Glutamatergic neuron (in vitro differentiated cells): ENCODE results near the gene CYB561D2. TPM values are rescaled to one million over a fixed set of nuclear protein-coding genes. Genes with fewer than 3 reads are reported as not detected.

Experiments
- DNase-seq: peaks from one replicate; pipeline ENCODE4 v3.0.0; 2022
- H3K27ac Mint-ChIP-seq: one replicate; pipeline ENCODE4 v1.8.0; 2020; ENCODE audit warnings: mild to moderate bottlenecking, mixed read lengths, inconsistent platforms; ENCODE audit not compliant: unreplicated experiment
- H3K27me3 Mint-ChIP-seq: one replicate; pipeline ENCODE4 v1.8.0; 2020; ENCODE audit warnings: mild to moderate bottlenecking, moderate library complexity, mixed read lengths, inconsistent platforms; ENCODE audit not compliant: unreplicated experiment
- H3K36me3 Mint-ChIP-seq: one replicate; pipeline ENCODE4 v1.8.0; 2020; ENCODE audit warnings: mild to moderate bottlenecking, mixed read lengths, inconsistent platforms; ENCODE audit not compliant: unreplicated experiment
- H3K4me1 Mint-ChIP-seq: one replicate; pipeline ENCODE4 v1.8.0; 2020; ENCODE audit warnings: mild to moderate bottlenecking, low read depth, mixed read lengths, inconsistent platforms; ENCODE audit not compliant: unreplicated experiment
- H3K4me3 Mint-ChIP-seq: one replicate; pipeline ENCODE4 v1.8.0; 2020; ENCODE audit warnings: mild to moderate bottlenecking, mixed read lengths, inconsistent platforms; ENCODE audit not compliant: unreplicated experiment
- H3K9me3 Mint-ChIP-seq: one replicate; pipeline ENCODE4 v1.8.0; 2020; ENCODE audit warnings: mild to moderate bottlenecking, moderate library complexity, mixed read lengths, inconsistent platforms; ENCODE audit not compliant: unreplicated experiment
- total RNA-seq: library from RNA; stranded (reverse); fragmentation: NEBNext Ultra II Directional; extraction: Animal tissue kit (Norgen Biotek cat#: 25700); gene quantifications from one replicate; pipeline ENCODE4 v1.2.1, GENCODE V29; 2021; ENCODE audit not compliant: unreplicated experiment
- TF ChIP-seq, protein P1 (sequence below): fragments of 200-600 bp; sonication (generic); IDR thresholded peaks from one replicate; pipeline ENCODE4 v1.5.0; 2021; ENCODE audit not compliant: partially characterized antibody, unreplicated experiment

Gene CYB561D2
- total RNA-seq, 1 donor from 2014 or later: 12.6 TPM

DNA sequence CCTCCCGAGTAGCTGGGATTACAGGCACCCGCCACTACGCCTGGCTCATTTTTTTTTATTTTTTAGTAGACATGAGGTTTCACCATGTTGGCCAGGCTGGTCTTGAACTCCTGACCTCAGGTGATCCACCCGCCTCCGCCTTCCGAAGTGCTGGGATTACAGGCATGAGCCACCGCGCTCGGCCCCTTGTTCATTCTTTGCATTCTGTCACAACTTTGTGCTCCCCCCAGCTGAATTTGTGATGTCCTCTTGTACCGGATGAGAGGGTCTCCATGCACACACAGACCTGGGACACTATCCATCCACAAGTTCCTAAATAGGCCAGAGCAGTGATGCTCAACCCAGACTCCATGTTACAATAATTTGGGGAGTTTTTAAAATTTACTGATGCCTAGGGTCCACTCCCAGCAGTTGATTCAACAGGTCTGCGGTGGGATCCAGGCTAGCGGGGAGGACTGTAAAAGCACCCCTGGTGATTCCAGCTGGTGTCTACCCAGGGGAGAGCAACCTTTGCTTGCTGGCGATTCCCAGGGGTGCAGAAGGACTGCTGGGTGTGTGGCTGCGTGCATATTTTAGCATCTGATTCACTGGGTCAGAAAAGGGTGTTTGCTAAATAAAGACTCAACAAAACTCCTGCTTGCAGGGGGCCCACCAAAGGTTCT lies 11.0 kb upstream of the CYB561D2 start:
- Mint-ChIP-seq H3K36me3 (peaks cover 4% of the 10 kb centered on the region), H3K27me3 (peaks cover 32% of the 10 kb centered on the region), H3K4me3 (peak overlapping the region; percentile 69), H3K9me3 (peaks cover 22% of the 10 kb centered on the region), H3K4me1 (peaks cover 20% of the 10 kb centered on the region), H3K27ac (no peak overlapping the region)
- no peak for DNase-seq
- TF ChIP-seq, protein P1, sequence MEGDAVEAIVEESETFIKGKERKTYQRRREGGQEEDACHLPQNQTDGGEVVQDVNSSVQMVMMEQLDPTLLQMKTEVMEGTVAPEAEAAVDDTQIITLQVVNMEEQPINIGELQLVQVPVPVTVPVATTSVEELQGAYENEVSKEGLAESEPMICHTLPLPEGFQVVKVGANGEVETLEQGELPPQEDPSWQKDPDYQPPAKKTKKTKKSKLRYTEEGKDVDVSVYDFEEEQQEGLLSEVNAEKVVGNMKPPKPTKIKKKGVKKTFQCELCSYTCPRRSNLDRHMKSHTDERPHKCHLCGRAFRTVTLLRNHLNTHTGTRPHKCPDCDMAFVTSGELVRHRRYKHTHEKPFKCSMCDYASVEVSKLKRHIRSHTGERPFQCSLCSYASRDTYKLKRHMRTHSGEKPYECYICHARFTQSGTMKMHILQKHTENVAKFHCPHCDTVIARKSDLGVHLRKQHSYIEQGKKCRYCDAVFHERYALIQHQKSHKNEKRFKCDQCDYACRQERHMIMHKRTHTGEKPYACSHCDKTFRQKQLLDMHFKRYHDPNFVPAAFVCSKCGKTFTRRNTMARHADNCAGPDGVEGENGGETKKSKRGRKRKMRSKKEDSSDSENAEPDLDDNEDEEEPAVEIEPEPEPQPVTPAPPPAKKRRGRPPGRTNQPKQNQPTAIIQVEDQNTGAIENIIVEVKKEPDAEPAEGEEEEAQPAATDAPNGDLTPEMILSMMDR: no peak

DNA sequence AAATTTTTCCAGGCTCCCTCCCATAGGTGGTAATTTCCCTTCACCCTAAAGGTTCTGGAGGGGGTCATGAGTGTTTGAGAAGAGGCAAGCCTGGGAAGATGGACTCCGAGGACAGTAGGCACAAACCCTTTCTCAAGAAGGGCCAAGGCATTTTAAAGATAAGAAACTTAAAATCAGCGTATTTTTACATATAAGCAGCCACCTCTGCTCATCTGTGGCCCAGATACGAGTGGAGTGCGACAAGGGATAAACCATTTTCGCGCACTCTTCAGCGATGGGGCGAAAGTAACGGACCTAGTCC lies 10.6 kb upstream of the CYB561D2 start:
- Mint-ChIP-seq H3K4me1 (peaks cover 20% of the 10 kb centered on the region), H3K27ac (no peak overlapping the region), H3K27me3 (peaks cover 32% of the 10 kb centered on the region), H3K4me3 (peak overlapping the region; percentile 42), H3K36me3 (peaks cover 4% of the 10 kb centered on the region), H3K9me3 (peaks cover 22% of the 10 kb centered on the region)
- TF ChIP-seq, protein P1: no peak
- DNase-seq: no peak

DNA sequence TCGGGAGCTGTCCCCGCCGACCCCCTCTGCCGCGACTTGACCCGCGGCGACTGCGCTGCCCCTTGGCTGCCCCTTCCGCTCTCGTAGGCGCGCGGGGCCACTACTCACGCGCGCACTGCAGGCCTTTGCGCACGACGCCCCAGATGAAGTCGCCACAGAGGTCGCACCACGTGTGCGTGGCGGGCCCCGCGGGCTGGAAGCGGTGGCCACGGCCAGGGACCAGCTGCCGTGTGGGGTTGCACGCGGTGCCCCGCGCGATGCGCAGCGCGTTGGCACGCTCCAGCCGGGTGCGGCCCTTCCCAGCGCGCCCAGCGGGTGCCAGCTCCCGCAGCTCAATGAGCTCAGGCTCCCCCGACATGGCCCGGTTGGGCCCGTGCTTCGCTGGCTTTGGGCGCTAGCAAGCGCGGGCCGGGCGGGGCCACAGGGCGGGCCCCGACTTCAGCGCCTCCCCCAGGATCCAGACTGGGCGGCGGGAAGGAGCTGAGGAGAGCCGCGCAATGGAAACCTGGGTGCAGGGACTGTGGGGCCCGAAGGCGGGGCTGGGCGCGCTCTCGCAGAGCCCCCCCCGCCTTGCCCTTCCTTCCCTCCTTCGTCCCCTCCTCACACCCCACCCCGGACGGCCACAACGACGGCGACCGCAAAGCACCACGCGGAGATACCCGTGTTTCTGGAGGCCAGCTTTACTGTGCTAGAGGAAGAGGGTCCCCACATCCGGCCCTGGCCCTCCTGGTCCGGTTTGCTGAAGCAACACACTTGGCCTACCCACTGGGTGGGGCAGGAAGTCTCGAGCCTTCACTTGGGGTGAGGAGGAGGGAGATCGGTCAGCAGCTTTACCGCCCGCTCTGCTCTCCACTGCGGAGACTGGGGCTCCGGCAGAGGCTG lies 10.0 kb upstream of the CYB561D2 start, which contains the start of gene RASSF1:
TSS of gene RASSF1 (minus strand) at position 389 of the 882 bp plus-strand sequence. CDS start at position 358, 31 bp downstream.
- Mint-ChIP-seq H3K27ac (no peak within 1 kb of the TSS), H3K4me3 (peak within 1 kb of the TSS; percentile 69), H3K4me1 (peaks cover 20% of the 10 kb centered on the region), H3K9me3 (peaks cover 21% of the 10 kb centered on the region), H3K27me3 (peaks cover 32% of the 10 kb centered on the region), H3K36me3 (peaks cover 4% of the 10 kb centered on the region)
- DNase-seq: no peak
- TF ChIP-seq, protein P1: no peak

DNA sequence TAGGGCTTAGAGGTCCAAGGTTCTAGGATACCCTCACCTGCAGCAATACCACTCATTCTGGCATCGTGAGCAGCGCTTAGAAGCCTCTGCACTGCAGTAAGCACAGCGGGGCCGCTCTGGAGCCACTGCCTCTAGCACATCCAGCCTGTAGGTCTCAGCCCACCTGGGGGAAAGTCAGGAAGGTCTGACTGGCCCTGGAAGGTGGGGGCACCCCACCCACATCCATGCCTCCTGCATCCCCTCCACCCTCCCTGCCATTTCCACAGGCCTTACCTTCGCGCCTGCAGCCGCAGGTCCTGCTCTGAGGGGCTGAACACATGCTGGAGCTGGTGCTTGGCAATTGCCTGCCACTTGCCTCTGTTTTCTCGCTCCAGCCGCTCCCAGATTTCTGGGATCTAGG lies 9.1 kb upstream of the CYB561D2 start:
- Mint-ChIP-seq H3K27ac (no peak overlapping the region), H3K4me1 (peaks cover 15% of the 10 kb centered on the region), H3K4me3 (no peak overlapping the region), H3K9me3 (peaks cover 18% of the 10 kb centered on the region), H3K36me3 (peaks cover 4% of the 10 kb centered on the region), H3K27me3 (peaks cover 29% of the 10 kb centered on the region)
- DNase-seq: no peak
- TF ChIP-seq, protein P1: no peak
